ENCODE results near the gene SALL1.
A peak's percentile ranks its signal among the peaks of the same experiment; 100 is the strongest.

SALL1 gene

GRCh38 chr16:51148678-51149228 is 2.3 kb downstream of the SALL1 start:
- H3K4me3 ChIP-seq (ENCODE audit: low read depth, low read length), result peak overlapping the region; percentile 92
- no peak for TF ChIP-seq CTCF (IDR thresholded peaks at IDR 0.05; ENCODE audit: low read depth, low read length)

- no peak for TF ChIP-seq CTCF (IDR thresholded peaks at IDR 0.05; ENCODE audit: low read depth, low read length)
- peak overlapping the region; percentile 92 for H3K4me3 ChIP-seq (ENCODE audit: low read depth, low read length)
Observed at GRCh38 chr16:51147776-51148677, 3.0 kb downstream of the SALL1 start.

- H3K4me3 ChIP-seq (ENCODE audit: low read depth, low read length), result peak overlapping the region; percentile 92
- TF ChIP-seq CTCF (IDR thresholded peaks at IDR 0.05; ENCODE audit: low read depth, low read length), result peak; percentile 20; the same call in 1 of the 2 replicates
Observed at GRCh38 chr16:51146256-51146924, 4.7 kb downstream of the SALL1 start.

- TF ChIP-seq CTCF (IDR thresholded peaks at IDR 0.05; ENCODE audit: low read depth, low read length), result no peak
Observed at GRCh38 chr16:51144203-51144602, 6.9 kb downstream of the SALL1 start.

GRCh38 chr16:51143196-51143977 is 7.7 kb downstream of the SALL1 start:
- TF ChIP-seq CTCF (IDR thresholded peaks at IDR 0.05; ENCODE audit: low read depth, low read length), result no peak
- H3K4me3 ChIP-seq (ENCODE audit: low read depth, low read length), result no peak overlapping the region

More at GRCh38 chr16:51144203-51144602, 6.9 kb downstream of the SALL1 start:
- no peak overlapping the region for H3K4me3 ChIP-seq (ENCODE audit: low read depth, low read length)

GRCh38 chr16:51141541-51141940 is 9.5 kb downstream of the SALL1 start:
- H3K4me3 ChIP-seq (ENCODE audit: low read depth, low read length), result no peak overlapping the region
- no peak for TF ChIP-seq CTCF (IDR thresholded peaks at IDR 0.05; ENCODE audit: low read depth, low read length)
